OCI-LY7 (cell line): Measurements from ENCODE around the gene S100A1. TPM values are rescaled to one million over a fixed set of nuclear protein-coding genes. Genes with fewer than 3 reads are reported as not detected.
"Not testable (repeated sequence)": the region's sequence is repeated elsewhere in the genome, so short reads cannot be mapped to it uniquely, and the experiment has no call there.

Source experiments
- BruUV-seq: library from RNA; stranded (reverse); fragments of 400-500 nt; replicated peaks from 2 replicates; lab custom pipeline; 2021; lab: Mats Ljungman, UMichigan
- CTCF ChIA-PET: fragments of 300-600 bp; sonication (Branson Sonifier 250); formaldehyde crosslinking; loops from one replicate; lab custom pipeline; 2022; ENCODE audit warnings: antibody characterized with exemption; ENCODE audit not compliant: unreplicated experiment; lab: Charles Lee
- POLR2A ChIA-PET: fragments of 300-600 bp; sonication (Branson Sonifier 250); formaldehyde crosslinking; loops from one replicate; lab custom pipeline; 2022; ENCODE audit warnings: antibody characterized with exemption; lab: Charles Lee
- DNase-seq: peaks from one replicate; pipeline ENCODE4 v3.0.0-alpha.2; 2015; ENCODE audit warnings: low spot score
- H2AFZ ChIP-seq: fragments of 200-600 bp; sonication (generic), shearing (Covaris generic); 2 replicates; pipeline ENCODE4 v1.6.1; 2014; ENCODE audit warnings: mild to moderate bottlenecking, antibody characterized with exemption, low read length, moderate library complexity
- H3K27ac ChIP-seq: fragments of 200-600 bp; sonication (generic); 2 replicates; pipeline ENCODE4 v1.5.1; 2014; ENCODE audit warnings: mixed run types, low read depth, mild to moderate bottlenecking, moderate library complexity, low read length, inconsistent platforms; ENCODE audit not compliant: poor library complexity, severe bottlenecking
- H3K36me3 ChIP-seq: fragments of 200-600 bp; sonication (generic); 2 replicates; pipeline ENCODE4 v1.6.1; 2014; ENCODE audit warnings: mild to moderate bottlenecking, antibody characterized with exemption, low read length, moderate library complexity, mixed read lengths; ENCODE audit not compliant: insufficient read depth
- H3K4me1 ChIP-seq: fragments of 200-600 bp; sonication (generic); 2 replicates; pipeline ENCODE4 v1.5.1; 2014; ENCODE audit warnings: mild to moderate bottlenecking, low read length; ENCODE audit not compliant: insufficient read depth, poor library complexity, severe bottlenecking
- H3K4me2 ChIP-seq: fragments of 200-600 bp; sonication (generic); 2 replicates; pipeline ENCODE4 v1.6.1; 2014; ENCODE audit warnings: mild to moderate bottlenecking, low read length
- H3K4me3 ChIP-seq: fragments of 200-600 bp; sonication (generic); 2 replicates; pipeline ENCODE4 v1.5.1; 2014; ENCODE audit warnings: mild to moderate bottlenecking, low read depth, low read length; ENCODE audit not compliant: poor library complexity, severe bottlenecking
- H3K79me2 ChIP-seq: fragments of 200-600 bp; sonication (generic); 2 replicates; pipeline ENCODE4 v1.6.1; 2016; ENCODE audit warnings: low read depth, mild to moderate bottlenecking, low read length, moderate library complexity, mixed read lengths; ENCODE audit not compliant: insufficient read depth
- H3K9me2 ChIP-seq: fragments of 200-600 bp; sonication (generic); 2 replicates; pipeline ENCODE4 v1.6.1; 2016; ENCODE audit warnings: mild to moderate bottlenecking, low read length, mixed read lengths; ENCODE audit not compliant: insufficient read depth
- H3K9me3 ChIP-seq: fragments of 200-600 bp; sonication (generic); 2 replicates; pipeline ENCODE4 v1.6.1; 2014; ENCODE audit warnings: mild to moderate bottlenecking, mixed run types, low read length, mixed read lengths
- H4K20me1 ChIP-seq: fragments of 200-600 bp; sonication (generic); 2 replicates; pipeline ENCODE4 v1.6.1; 2014; ENCODE audit warnings: mild to moderate bottlenecking, antibody characterized with exemption, low read length, moderate library complexity, mixed read lengths; ENCODE audit not compliant: insufficient read depth
- EZH2phosphoT487 ChIP-seq: fragments of 200-600 bp; sonication (generic); IDR thresholded peaks from 2 replicates; pipeline ENCODE4 v1.6.1; 2018; ENCODE audit warnings: low read depth, borderline replicate concordance, mild to moderate bottlenecking, mixed run types, antibody characterized with exemption, low read length, moderate library complexity, mixed read lengths
- intact Hi-C: fragments of 100-400 bp; cut with micrococcal nuclease; formaldehyde crosslinking; loops from one replicate; pipeline ENCODE4 v1.10.0; 2022; ENCODE audit not compliant: unreplicated experiment
- total RNA-seq, 2 experiments: library from RNA; depleted of rRNA in 1 of 2; stranded (reverse); fragments of >200 nt in 1 of 2; shearing (Covaris generic) in 1 of 2; gene quantifications; 2 replicates each; pipeline ENCODE4 v1.2.3, GENCODE V29; 2014 to 2022
- TF ChIP-seq, protein P1 (sequence below): fragments of 200-600 bp; sonication (generic); conservative IDR thresholded peaks from 2 replicates; pipeline ENCODE4 v1.5.1; 2014; ENCODE audit warnings: mild to moderate bottlenecking, antibody characterized with exemption, low read length, moderate library complexity, mixed read lengths

The S100A1 gene
- total RNA-seq, 2 experiments from 2014 or later = not detected

DNA sequence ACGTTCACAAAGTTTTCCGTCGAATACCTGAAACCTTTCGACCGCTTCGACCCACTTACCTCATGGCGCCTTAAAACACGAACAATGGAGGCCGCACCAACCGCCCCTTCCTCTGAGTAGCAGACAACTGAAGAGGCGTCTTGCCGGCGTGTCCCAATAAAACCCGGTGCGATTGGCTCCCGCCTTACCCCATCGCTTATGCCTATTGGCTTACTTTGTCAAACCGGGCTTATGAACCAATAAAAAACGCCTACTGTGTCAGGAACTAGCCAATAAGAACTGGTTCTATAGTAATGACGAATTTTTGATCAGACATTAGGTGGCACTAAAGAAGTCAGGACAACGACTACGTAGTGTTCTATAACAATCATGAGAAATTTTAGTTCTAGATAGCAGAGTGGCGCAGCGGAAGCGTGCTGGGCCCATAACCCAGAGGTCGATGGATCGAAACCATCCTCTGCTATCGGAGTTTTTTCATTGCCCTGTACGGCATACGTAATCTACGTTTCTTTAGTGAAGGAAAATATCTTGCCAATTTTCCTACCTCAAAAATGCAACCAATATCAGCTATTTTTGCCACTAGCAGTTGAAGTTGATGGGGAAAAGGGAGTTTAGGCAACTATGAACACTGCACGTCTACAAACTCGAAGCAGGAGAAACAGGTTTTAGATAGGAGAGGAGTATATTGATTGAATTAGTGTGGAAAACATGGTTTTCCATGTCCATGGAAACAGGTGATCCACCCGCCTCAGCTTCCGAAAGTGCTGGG, 42.8 kb downstream of the S100A1 start, which contains the start of gene ILF2:
Gene ILF2, minus strand, starts transcription at position 135 of the 769 bp plus-strand sequence. Its CDS starts 71 bp downstream, at position 64.
- Histone ChIP-seq H3K4me3 (peak within 1 kb of the TSS; percentile 97), H2AFZ (peak within 1 kb of the TSS; percentile 94), H3K9me3 (no peaks in the 10 kb centered on the region), H3K4me1 (peaks cover 28% of the 10 kb centered on the region), H3K79me2 (peaks cover 38% of the 10 kb centered on the region), H3K9me2 (no peaks in the 10 kb centered on the region), H3K36me3 (peaks cover 47% of the 10 kb centered on the region), H3K4me2 (peak within 1 kb of the TSS; percentile 91), H3K27ac (peak within 1 kb of the TSS; percentile 78), H4K20me1 (peaks cover 4% of the 10 kb centered on the region; the same call in 1 of the 2 replicates)
- intact Hi-C loops = loop anchor here (1.0 to 10.0 kb wide), 4 partner anchors 36 to 156 kb away; partner anchors contain the start of genes CHTOP and INTS3
- ChIA-PET POLR2A (interaction anchor here (1.6 to 1.8 kb wide), 2 partner anchors 12 to 37 kb away, joined by 5 to 8 read pairs; partner anchors contain the start of genes CHTOP and SNAPIN), CTCF (no interaction called here)
- peak; percentile 100 for DNase-seq
- BruUV-seq = no TSS peak
- TF ChIP-seq EZH2phosphoT487 = no peak
- TF ChIP-seq, protein P1, sequence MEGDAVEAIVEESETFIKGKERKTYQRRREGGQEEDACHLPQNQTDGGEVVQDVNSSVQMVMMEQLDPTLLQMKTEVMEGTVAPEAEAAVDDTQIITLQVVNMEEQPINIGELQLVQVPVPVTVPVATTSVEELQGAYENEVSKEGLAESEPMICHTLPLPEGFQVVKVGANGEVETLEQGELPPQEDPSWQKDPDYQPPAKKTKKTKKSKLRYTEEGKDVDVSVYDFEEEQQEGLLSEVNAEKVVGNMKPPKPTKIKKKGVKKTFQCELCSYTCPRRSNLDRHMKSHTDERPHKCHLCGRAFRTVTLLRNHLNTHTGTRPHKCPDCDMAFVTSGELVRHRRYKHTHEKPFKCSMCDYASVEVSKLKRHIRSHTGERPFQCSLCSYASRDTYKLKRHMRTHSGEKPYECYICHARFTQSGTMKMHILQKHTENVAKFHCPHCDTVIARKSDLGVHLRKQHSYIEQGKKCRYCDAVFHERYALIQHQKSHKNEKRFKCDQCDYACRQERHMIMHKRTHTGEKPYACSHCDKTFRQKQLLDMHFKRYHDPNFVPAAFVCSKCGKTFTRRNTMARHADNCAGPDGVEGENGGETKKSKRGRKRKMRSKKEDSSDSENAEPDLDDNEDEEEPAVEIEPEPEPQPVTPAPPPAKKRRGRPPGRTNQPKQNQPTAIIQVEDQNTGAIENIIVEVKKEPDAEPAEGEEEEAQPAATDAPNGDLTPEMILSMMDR = peak; percentile 69

DNA sequence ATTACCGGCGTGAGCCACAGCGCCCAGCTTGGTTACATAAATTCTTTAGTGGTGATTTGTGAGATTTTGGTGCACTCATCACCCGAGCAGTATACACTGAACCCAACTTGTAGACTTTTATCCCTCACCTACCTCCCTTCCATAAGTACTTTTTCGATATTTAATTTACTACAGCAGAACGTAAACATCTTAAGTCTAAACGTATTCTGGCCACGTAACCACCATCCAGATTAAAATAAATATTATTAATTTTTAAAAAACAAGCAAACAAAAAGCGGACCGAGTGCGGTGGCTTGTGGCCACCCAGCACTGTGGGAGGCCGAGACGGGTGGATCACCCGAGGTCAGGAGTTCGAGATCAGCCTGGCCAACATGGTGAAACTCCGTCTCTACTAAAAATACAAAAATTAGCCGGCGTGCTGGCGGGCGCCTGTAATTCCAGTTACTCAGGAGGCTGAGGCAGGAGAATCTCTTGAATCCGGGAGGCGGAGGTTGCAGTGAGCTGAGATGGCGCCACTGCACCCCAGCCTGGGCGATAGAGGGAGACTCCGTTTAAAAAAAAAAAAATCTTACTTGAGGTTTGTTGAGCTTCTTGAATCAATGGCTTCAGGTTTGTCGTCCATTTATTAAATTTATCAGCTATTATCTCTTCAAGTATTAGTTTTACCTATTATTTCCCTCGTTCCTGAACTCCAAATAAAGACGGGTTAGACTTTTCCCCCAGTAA, 43.6 kb downstream of the S100A1 start:
- intact Hi-C loops = loop anchor here (1.0 to 10.0 kb wide), 4 partner anchors 37 to 157 kb away; partner anchors contain the start of genes CHTOP and INTS3

More for the DNA sequence above, 43.6 kb downstream of the S100A1 start:
- TF ChIP-seq, protein P1 = 0 out of 2 replicates have a peak, but pooled peaks have one; percentile 30
- DNase-seq = peak; percentile 65
- peak overlapping the region; percentile 76 for H3K4me3 ChIP-seq
- peaks cover 38% of the 10 kb centered on the region for H3K79me2 ChIP-seq
- H3K36me3 ChIP-seq = peaks cover 39% of the 10 kb centered on the region
- H4K20me1 ChIP-seq, BruUV-seq, H3K9me3 ChIP-seq, H3K9me2 ChIP-seq: not testable (repeated sequence)
- CTCF ChIA-PET = interaction anchor here (0.6 kb wide), 2 partner anchors 17 to 350 kb away, joined by 3 read pairs; no protein-coding TSS in a partner anchor
- POLR2A ChIA-PET = interaction anchor here (0.6 to 1.8 kb wide), 7 partner anchors 13 to 305 kb away, joined by 3 to 8 read pairs (median 3); partner anchors contain the start of genes CHTOP and SNAPIN
- peak overlapping the region; percentile 94 for H2AFZ ChIP-seq
- H3K27ac ChIP-seq = peak overlapping the region; percentile 78
- H3K4me1 ChIP-seq = peaks cover 28% of the 10 kb centered on the region
- peak overlapping the region; percentile 91 for H3K4me2 ChIP-seq
